IMR-90 (cell line): ENCODE results near the gene STMN3. TPM values are rescaled to one million over a fixed set of nuclear protein-coding genes. Genes with fewer than 3 reads are reported as not detected.

Experiments used
- ATAC-seq: fragments of 200-7000 bp; cut with Tn5 transposase; 2 replicates; pipeline ENCODE4 v1.9.1; 2020; ENCODE audit warnings: low read depth, mild to moderate bottlenecking, moderate library complexity
- BruUV-seq: library from RNA; stranded (reverse); fragments of 400-500 nt; replicated peaks from 2 replicates; lab custom pipeline; 2021; lab: Mats Ljungman, UMichigan
- CTCF ChIA-PET: fragments of 300-600 bp; formaldehyde crosslinking; extraction: SDS; loops from one replicate; lab custom pipeline; 2021; ENCODE audit warnings: antibody characterized with exemption; lab: Yijun Ruan, JAX
- POLR2A ChIA-PET: fragments of 300-600 bp; sonication (Branson Sonifier 250); formaldehyde crosslinking; loops from one replicate; lab custom pipeline; 2022; ENCODE audit warnings: antibody characterized with exemption; ENCODE audit not compliant: unreplicated experiment; lab: Charles Lee
- DNase-seq: peaks from one replicate; pipeline ENCODE4 v3.0.0; 2013
- H2AFZ ChIP-seq: replicated peaks from 2 replicates; pipeline ENCODE3; 2013; ENCODE audit warnings: low read length, mild to moderate bottlenecking; ENCODE audit not compliant: poor library complexity
- H2AK5ac ChIP-seq: 2 replicates; pipeline ENCODE4 v1.6.1; 2013; ENCODE audit warnings: low read depth, low read length, inconsistent platforms
- H2AK9ac ChIP-seq: replicated peaks from 2 replicates; pipeline ENCODE3; 2013; ENCODE audit warnings: mild to moderate bottlenecking, low read depth, low read length, moderate library complexity; ENCODE audit not compliant: poor library complexity
- H2BK120ac ChIP-seq: 2 replicates; pipeline ENCODE4 v1.6.1; 2013; ENCODE audit warnings: low read depth, low read length, inconsistent platforms
- H2BK15ac ChIP-seq: 3 replicates; pipeline ENCODE4 v1.6.1; 2013; ENCODE audit warnings: low read depth, low read length, inconsistent platforms
- H2BK20ac ChIP-seq: 2 replicates; pipeline ENCODE4 v1.6.1; 2013; ENCODE audit warnings: low read depth, mild to moderate bottlenecking, inconsistent platforms, low read length, moderate library complexity
- H2BK5ac ChIP-seq: 2 replicates; pipeline ENCODE4 v1.6.1; 2013; ENCODE audit warnings: mild to moderate bottlenecking, low read depth, low read length, inconsistent platforms; ENCODE audit not compliant: poor library complexity, severe bottlenecking
- H3K14ac ChIP-seq: replicated peaks from 2 replicates; pipeline ENCODE4 v1.6.1; 2013; ENCODE audit warnings: low read depth, low read length, inconsistent platforms
- H3K18ac ChIP-seq: 2 replicates; pipeline ENCODE4 v1.6.1; 2013; ENCODE audit warnings: low read depth, low read length, control low read depth
- H3K23ac ChIP-seq: 2 replicates; pipeline ENCODE4 v1.6.1; 2013; ENCODE audit warnings: low read depth, low read length, inconsistent platforms
- H3K27ac ChIP-seq: 2 replicates; pipeline ENCODE4 v1.5.1; 2013; ENCODE audit warnings: mild to moderate bottlenecking, control low read depth, low read length; ENCODE audit not compliant: insufficient read depth
- H3K27me3 ChIP-seq: 2 replicates; pipeline ENCODE4 v1.6.1; 2013; ENCODE audit warnings: low read length; ENCODE audit not compliant: control insufficient read depth, insufficient read depth
- H3K36me3 ChIP-seq: 2 replicates; pipeline ENCODE4 v1.6.1; 2013; ENCODE audit warnings: low read length, mixed read lengths; ENCODE audit not compliant: control insufficient read depth, insufficient read depth
- H3K4ac ChIP-seq: 2 replicates; pipeline ENCODE4 v1.6.1; 2013; ENCODE audit warnings: low read depth, low read length, inconsistent platforms
- H3K4me1 ChIP-seq: 2 replicates; pipeline ENCODE4 v1.6.1; 2013; ENCODE audit warnings: low read length, mixed read lengths; ENCODE audit not compliant: control insufficient read depth, insufficient read depth
- H3K4me2 ChIP-seq: 2 replicates; pipeline ENCODE4 v1.6.1; 2013; ENCODE audit warnings: low read depth, mild to moderate bottlenecking, control low read depth, low read length, moderate library complexity
- H3K4me3 ChIP-seq: 2 replicates; pipeline ENCODE4 v1.5.1; 2013; ENCODE audit warnings: low read depth, mild to moderate bottlenecking, control low read depth, low read length, moderate library complexity; ENCODE audit not compliant: insufficient read depth
- H3K56ac ChIP-seq: 2 replicates; pipeline ENCODE4 v1.6.1; 2013; ENCODE audit warnings: low read length, inconsistent platforms; ENCODE audit not compliant: insufficient read depth; ENCODE audit errors: extremely low read depth
- H3K79me1 ChIP-seq, 2 experiments: 2 replicates each; pipeline ENCODE4 v1.6.1; 2013; ENCODE audit warnings: low read length in 2 of 2, inconsistent platforms in 1 of 2, low read depth in 1 of 2
- H3K9ac ChIP-seq: 2 replicates; pipeline ENCODE4 v1.6.1; 2013; ENCODE audit warnings: low read depth, low read length, control low read depth
- H3K9me1 ChIP-seq: 2 replicates; pipeline ENCODE4 v1.6.1; 2013; ENCODE audit warnings: low read length, inconsistent platforms; ENCODE audit not compliant: insufficient read depth
- H3K9me3 ChIP-seq: 2 replicates; pipeline ENCODE4 v1.6.1; 2013; ENCODE audit warnings: low read length; ENCODE audit not compliant: control insufficient read depth, insufficient read depth
- H4K20me1 ChIP-seq: 2 replicates; pipeline ENCODE4 v1.6.1; 2013; ENCODE audit warnings: low read length, inconsistent platforms; ENCODE audit not compliant: insufficient read depth
- H4K5ac ChIP-seq: 2 replicates; pipeline ENCODE4 v1.6.1; 2013; ENCODE audit warnings: mild to moderate bottlenecking, low read depth, low read length, control low read depth
- H4K8ac ChIP-seq, 2 experiments: 2 replicates each; pipeline ENCODE4 v1.6.1; 2013; ENCODE audit warnings: low read depth in 2 of 2, low read length in 2 of 2, control low read depth in 1 of 2, inconsistent platforms in 1 of 2
- H4K91ac ChIP-seq: 2 replicates; pipeline ENCODE4 v1.6.1; 2013; ENCODE audit warnings: low read depth, low read length, inconsistent platforms; ENCODE audit not compliant: insufficient read depth
- BHLHE40 ChIP-seq: fragments of 150-350 bp; IDR thresholded peaks from 2 replicates; pipeline ENCODE4 v1.6.1; 2016; ENCODE audit warnings: mild to moderate bottlenecking, low read depth, low read length
- CEBPB ChIP-seq: IDR thresholded peaks from 2 replicates; pipeline ENCODE4 v1.6.1; 2012; ENCODE audit warnings: low read depth, low read length, improper control_type of control experiment
- CHD1 ChIP-seq: IDR thresholded peaks from 2 replicates; pipeline ENCODE4 v1.6.1; 2012; ENCODE audit warnings: low read depth, low read length, improper control_type of control experiment
- ELK1 ChIP-seq: fragments of 150-350 bp; IDR thresholded peaks from 2 replicates; pipeline ENCODE4 v1.6.1; 2016; ENCODE audit warnings: low read depth, mild to moderate bottlenecking, low read length, moderate library complexity, borderline replicate concordance
- FOS ChIP-seq: fragments of 150-350 bp; IDR thresholded peaks from 2 replicates; pipeline ENCODE4 v1.6.1; 2016; ENCODE audit warnings: low read depth, low read length
- MAFK ChIP-seq: IDR thresholded peaks from 2 replicates; pipeline ENCODE4 v1.6.1; 2012; ENCODE audit warnings: low read depth, low read length, improper control_type of control experiment
- MAZ ChIP-seq: IDR thresholded peaks from 2 replicates; pipeline ENCODE4 v1.6.1; 2012; ENCODE audit warnings: low read depth, mild to moderate bottlenecking, low read length, improper control_type of control experiment, moderate library complexity, borderline replicate concordance
- MXI1 ChIP-seq: IDR thresholded peaks from 2 replicates; pipeline ENCODE4 v1.6.1; 2012; ENCODE audit warnings: low read depth, mild to moderate bottlenecking, low read length, moderate library complexity, borderline replicate concordance
- NFE2L2 ChIP-seq: fragments of 150-350 bp; IDR thresholded peaks from 2 replicates; pipeline ENCODE4 v1.6.1; 2016; ENCODE audit warnings: low read depth, mild to moderate bottlenecking, low read length
- POLR2A ChIP-seq: IDR thresholded peaks from 2 replicates; pipeline ENCODE4 v1.6.1; 2012; ENCODE audit warnings: mild to moderate bottlenecking, low read depth, low read length
- RAD21 ChIP-seq: IDR thresholded peaks from 2 replicates; pipeline ENCODE4 v1.6.1; 2012; ENCODE audit warnings: low read length, improper control_type of control experiment
- RCOR1 ChIP-seq: IDR thresholded peaks from 2 replicates; pipeline ENCODE4 v1.6.1; 2012; ENCODE audit warnings: mild to moderate bottlenecking, low read length, improper control_type of control experiment; ENCODE audit not compliant: insufficient replicate concordance
- RFX5 ChIP-seq: IDR thresholded peaks from 2 replicates; pipeline ENCODE4 v1.8.0; 2012; ENCODE audit warnings: low read depth, mild to moderate bottlenecking, low read length, moderate library complexity
- SMC3 ChIP-seq: fragments of 150-350 bp; IDR thresholded peaks from 2 replicates; pipeline ENCODE4 v1.6.1; 2016; ENCODE audit warnings: low read depth, mild to moderate bottlenecking, antibody characterized with exemption, low read length, moderate library complexity
- USF2 ChIP-seq: fragments of 150-350 bp; IDR thresholded peaks from 2 replicates; pipeline ENCODE4 v1.6.1; 2017; ENCODE audit warnings: mild to moderate bottlenecking, antibody characterized with exemption, low read length, low read depth
- WGBS, 2 experiments: methylation state at CpG; one replicate each; pipeline versions ENCODE4 v1.1.5 to v1.1.7; 2013; ENCODE audit warnings: missing lambda C conversion rate in 2 of 2; ENCODE audit not compliant: insufficient read length in 1 of 2; ENCODE audit errors: extremely low coverage in 2 of 2; 5-methylcytosine and 5-hydroxymethylcytosine counted together
- dilution Hi-C: fragments of 300-500 bp; cut with HindIII; formaldehyde crosslinking; loops from one replicate; pipeline ENCODE4 v1.14.3; 2018; ENCODE audit warnings: low sequenced_read_pairs; ENCODE audit not compliant: unreplicated experiment
- in situ Hi-C: fragments of 300-500 bp; cut with MboI; formaldehyde crosslinking; loops from 3 replicates; pipeline ENCODE4 v1.14.3; 2019; ENCODE audit warnings: low sequenced_read_pairs, inconsistent platforms, mixed read lengths
- intact Hi-C: fragments of 100-400 bp; cut with micrococcal nuclease; formaldehyde crosslinking; loops from 2 replicates; pipeline ENCODE4 v1.10.0; 2022
- polyA plus RNA-seq, 3 experiments: library from polyadenylated mRNA; depleted of rRNA; stranded (reverse); fragments of >200 nt; gene quantifications; 2 replicates each; pipeline ENCODE4 v1.2.3, GENCODE V29; 2012; ENCODE audit warnings: low replicate concordance in 1 of 3
- total RNA-seq: library from RNA; depleted of rRNA; stranded (reverse); fragments of >200 nt; gene quantifications from 2 replicates; pipeline ENCODE4 v1.2.3, GENCODE V29; 2012
- TF ChIP-seq, protein P1 (sequence below): conservative IDR thresholded peaks from 2 replicates; pipeline ENCODE4 v1.5.1; 2012; ENCODE audit warnings: mild to moderate bottlenecking, low read depth, low read length, improper control_type of control experiment

STMN3 gene
- total and polyA plus RNA-seq, 2 of the 4 experiments (the other 2 are of a cell fraction): 20.3 to 62.3 TPM

DNA sequence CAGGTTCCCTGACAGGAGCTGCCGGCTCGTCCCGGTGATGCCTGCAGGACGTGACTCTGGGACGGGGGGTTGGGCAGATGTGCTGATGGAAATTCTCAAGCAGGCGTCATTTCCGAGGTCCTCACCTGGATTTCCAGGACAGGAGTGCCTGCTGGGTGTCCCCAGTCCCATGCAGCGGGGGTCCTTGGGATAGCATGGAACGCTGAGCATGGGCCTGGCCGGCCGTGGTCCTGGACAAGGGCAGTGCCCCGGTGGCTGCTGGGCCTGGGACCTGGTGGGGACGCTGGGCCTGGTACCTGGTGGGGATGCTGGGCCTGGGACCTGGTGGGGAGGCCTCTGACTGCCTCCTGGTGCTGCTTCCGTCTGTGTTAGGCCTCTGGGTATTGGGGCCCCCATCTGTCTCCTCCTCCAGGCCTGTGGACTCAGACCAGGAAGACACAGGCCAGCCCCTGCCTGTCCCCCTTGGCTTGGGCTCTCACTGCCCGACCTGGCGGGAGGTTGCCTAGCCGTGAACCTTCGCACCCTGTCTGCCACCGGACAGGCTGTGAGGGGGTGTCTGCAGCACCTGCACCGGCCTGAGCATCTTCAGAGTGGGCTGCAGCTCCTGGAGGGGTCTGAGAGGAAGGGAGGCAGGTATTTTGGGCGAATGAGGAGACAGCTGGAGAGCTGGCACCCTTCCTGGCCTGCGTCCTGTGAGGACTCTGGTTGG is 11.1 kb upstream of the STMN3 start:
- Histone ChIP-seq H3K27ac (no peak overlapping the region), H3K4me3 (no peak overlapping the region), H2BK20ac (no peak overlapping the region), H3K9me3 (no peaks in the 10 kb centered on the region), H4K91ac (no peak overlapping the region), H3K4ac (no peak overlapping the region), H3K56ac (no peak overlapping the region), H2BK120ac (no peak overlapping the region), H3K9me1 (0 out of 2 replicates have a peak, but pooled peaks cover 3% of the 10 kb centered on the region), H4K8ac (no peak overlapping the region), H3K79me1 (peaks cover 10 to 45% of the 10 kb centered on the region in 2 experiments), H3K4me2 (no peak overlapping the region), H2BK5ac (no peak overlapping the region), H3K18ac (no peak overlapping the region), H2AFZ (no peak overlapping the region), H2AK9ac (no peak overlapping the region), H3K36me3 (peaks cover 59% of the 10 kb centered on the region), H3K27me3 (no peaks in the 10 kb centered on the region), H3K4me1 (peaks cover 2% of the 10 kb centered on the region; the same call in 1 of the 2 replicates), H2AK5ac (no peak overlapping the region), H3K23ac (no peak overlapping the region), H4K5ac (no peak overlapping the region), H3K14ac (no peak overlapping the region), H4K20me1 (peaks cover under 1% of the 10 kb centered on the region; the same call in 1 of the 2 replicates), H3K9ac (no peak overlapping the region), H2BK15ac (no peak overlapping the region)
- ChIA-PET CTCF (no interaction called here), POLR2A (no interaction called here)
- intact Hi-C loops: no loop called here
- dilution Hi-C loops: no loop called here
- ATAC-seq: no peak
- BruUV-seq: no TSS peak
- TF ChIP-seq ELK1 (no peak), POLR2A (no peak), RCOR1 (no peak), MXI1 (no peak), USF2 (no peak), CHD1 (no peak), RFX5 (no peak), BHLHE40 (no peak), RAD21 (no peak), CEBPB (no peak), FOS (no peak), MAZ (no peak), SMC3 (no peak), MAFK (no peak), NFE2L2 (no peak)
- TF ChIP-seq, protein P1, sequence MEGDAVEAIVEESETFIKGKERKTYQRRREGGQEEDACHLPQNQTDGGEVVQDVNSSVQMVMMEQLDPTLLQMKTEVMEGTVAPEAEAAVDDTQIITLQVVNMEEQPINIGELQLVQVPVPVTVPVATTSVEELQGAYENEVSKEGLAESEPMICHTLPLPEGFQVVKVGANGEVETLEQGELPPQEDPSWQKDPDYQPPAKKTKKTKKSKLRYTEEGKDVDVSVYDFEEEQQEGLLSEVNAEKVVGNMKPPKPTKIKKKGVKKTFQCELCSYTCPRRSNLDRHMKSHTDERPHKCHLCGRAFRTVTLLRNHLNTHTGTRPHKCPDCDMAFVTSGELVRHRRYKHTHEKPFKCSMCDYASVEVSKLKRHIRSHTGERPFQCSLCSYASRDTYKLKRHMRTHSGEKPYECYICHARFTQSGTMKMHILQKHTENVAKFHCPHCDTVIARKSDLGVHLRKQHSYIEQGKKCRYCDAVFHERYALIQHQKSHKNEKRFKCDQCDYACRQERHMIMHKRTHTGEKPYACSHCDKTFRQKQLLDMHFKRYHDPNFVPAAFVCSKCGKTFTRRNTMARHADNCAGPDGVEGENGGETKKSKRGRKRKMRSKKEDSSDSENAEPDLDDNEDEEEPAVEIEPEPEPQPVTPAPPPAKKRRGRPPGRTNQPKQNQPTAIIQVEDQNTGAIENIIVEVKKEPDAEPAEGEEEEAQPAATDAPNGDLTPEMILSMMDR: no peak
- WGBS, 2 experiments: 91% methylated on average over 11 of the region's 22 CpGs; no CpG with 5 or more reads in 1 of the 2 experiments
- in situ Hi-C loops: no loop called here
- DNase-seq: no peak
